22Rv1 (cell line): Measurements from ENCODE around the gene RNF25.

Experiments
- CTCF ChIP-seq: fragments of 450-650 bp; IDR thresholded peaks from 2 replicates; pipeline ENCODE4 v1.5.1; 2017; ENCODE audit warnings: mild to moderate bottlenecking
- ZFX ChIP-seq: fragments of 450-650 bp; IDR thresholded peaks from 2 replicates; pipeline ENCODE4 v1.6.1; 2017; ENCODE audit warnings: antibody characterized with exemption, borderline replicate concordance

DNA sequence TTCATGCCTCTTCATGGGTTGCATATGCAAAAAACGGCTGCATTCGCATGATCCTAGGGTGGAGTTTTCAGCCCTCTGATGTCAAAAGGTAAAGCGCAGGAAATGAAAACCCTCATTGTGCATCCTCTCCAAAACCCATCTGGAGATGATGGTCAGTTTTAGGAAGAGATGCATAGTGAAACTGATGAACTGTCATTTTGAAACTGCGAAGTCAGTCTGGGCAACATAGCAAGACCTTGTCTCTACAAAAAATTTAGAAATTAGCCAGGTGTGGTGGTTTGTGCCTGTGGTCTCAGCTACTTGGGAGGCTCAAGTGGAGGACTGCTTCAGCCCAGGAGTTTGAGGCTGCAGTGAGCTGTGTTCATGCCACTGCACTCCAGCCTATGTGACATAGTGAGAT lies 36.3 kb upstream of the RNF25 start:
- TF ChIP-seq CTCF (no peak), ZFX (no peak)
